Measurements from ENCODE around the gene PXMP2.

The PXMP2 gene

DNA sequence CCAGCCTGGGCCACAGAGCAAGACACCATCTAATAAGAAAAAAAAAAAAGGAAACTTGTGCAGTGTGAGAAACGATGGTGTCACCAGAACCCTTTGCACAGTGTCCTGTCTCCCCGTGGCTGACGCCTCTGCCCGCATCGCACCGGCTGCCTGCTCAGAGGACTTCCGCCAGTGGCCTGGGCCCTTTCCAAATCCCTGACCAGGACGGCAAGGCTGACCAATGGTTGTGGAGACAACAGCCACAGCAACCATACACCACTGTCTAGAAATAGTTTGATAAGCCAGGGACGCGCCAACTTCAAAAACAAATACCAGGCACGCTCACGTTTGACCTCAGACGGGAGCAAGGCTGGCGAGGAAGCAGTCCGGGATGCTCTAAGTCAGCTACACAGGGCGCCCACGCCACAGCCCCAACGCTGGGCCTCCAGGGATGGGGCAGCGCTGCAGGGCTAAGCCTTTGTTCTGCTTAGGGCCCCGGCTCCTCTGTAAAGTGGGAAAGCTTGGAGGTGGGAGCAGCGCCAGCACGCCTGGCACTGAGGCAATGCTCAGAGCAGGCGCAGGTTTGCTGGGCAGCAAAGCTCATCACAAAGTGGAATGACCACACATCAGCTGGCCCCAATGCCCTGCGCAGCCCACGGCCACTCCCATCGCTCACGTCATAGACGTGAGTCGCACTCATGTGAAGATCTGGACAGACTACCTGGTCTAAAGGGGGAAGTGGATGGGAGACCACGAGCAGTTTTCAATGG lies 35.8 kb downstream of the PXMP2 start:
- no peak for DNase-seq (ENCODE audit: low spot score)

GRCh38 chr12:132723764-132724140 lies 36.4 kb downstream of the PXMP2 start:
- peak; percentile 40 for DNase-seq (ENCODE audit: low spot score)

DNA sequence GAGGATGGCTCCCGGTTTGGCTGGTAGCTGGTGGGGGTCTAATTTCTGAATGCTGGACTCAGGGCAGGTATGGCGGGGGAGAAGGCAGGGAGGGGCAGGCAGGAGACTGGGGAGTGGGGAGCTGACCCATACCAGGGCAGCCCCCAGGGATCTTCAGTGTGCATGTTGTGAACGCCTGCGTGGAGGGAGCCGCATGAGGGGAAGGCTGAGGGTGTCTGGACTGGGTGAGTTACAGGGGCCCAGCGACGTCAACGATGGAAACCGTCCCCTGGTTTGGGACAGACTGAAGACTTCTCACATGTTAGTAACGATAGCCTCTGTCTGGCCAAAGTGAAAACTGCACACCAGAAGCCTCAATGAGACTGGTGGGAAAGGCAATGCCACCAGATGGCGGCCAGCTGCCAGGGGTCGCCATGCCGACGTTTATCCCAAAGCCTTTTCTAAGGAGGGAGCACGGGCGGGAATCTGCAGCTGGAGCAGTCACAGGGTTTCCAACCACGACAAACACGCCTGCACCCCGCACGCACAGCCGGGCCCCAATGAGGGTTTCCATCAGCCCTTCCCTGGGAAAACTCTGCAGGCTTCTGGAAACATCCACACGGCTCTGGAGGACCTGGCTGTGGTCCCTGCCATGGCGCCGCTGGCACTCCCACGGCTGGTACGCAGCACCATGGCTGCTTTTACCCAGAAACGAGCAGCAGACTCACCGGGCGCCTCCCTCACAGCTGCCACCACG lies 37.3 kb downstream of the PXMP2 start:
- peak; percentile 37 for DNase-seq (ENCODE audit: low spot score)

GRCh38 chr12:132726386-132726785 lies 39.0 kb downstream of the PXMP2 start:
- DNase-seq (ENCODE audit: low spot score) = no peak

GRCh38 chr12:132727091-132727794 lies 39.9 kb downstream of the PXMP2 start:
- no peak for DNase-seq (ENCODE audit: low spot score)

GRCh38 chr12:132728502-132728901 lies 41.1 kb downstream of the PXMP2 start:
- DNase-seq (ENCODE audit: low spot score) = no peak

GRCh38 chr12:132729541-132730320 lies 42.3 kb downstream of the PXMP2 start:
- DNase-seq (ENCODE audit: low spot score) = no peak

- no peak for DNase-seq (ENCODE audit: low spot score)
Measured at GRCh38 chr12:132730353-132730752, 43.0 kb downstream of the PXMP2 start.

GRCh38 chr12:132731574-132731973 lies 44.2 kb downstream of the PXMP2 start:
- DNase-seq (ENCODE audit: low spot score) = no peak

DNA sequence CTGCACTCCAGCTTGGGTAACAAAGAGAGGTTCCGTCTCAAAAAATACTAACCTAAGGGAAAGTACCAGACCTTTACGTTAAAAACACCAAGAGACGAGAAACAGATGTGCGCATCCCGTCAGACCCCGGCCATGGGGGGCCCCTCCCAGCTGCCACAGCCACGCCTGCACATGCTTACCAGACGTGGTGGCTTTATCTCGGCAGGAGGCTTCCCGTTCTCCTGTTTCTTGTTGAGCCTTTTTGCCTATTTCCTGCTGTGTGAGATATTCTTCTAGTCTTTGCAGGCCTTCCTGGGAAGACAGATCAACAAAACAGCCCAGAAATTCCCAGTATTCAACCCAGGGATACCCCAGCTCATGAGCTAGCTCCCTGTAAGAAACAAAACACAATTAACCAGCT lies 46.8 kb downstream of the PXMP2 start:
- no peak for DNase-seq (ENCODE audit: low spot score)

- no peak for DNase-seq (ENCODE audit: low spot score)
Measured at GRCh38 chr12:132735496-132735895, 48.1 kb downstream of the PXMP2 start.

DNA sequence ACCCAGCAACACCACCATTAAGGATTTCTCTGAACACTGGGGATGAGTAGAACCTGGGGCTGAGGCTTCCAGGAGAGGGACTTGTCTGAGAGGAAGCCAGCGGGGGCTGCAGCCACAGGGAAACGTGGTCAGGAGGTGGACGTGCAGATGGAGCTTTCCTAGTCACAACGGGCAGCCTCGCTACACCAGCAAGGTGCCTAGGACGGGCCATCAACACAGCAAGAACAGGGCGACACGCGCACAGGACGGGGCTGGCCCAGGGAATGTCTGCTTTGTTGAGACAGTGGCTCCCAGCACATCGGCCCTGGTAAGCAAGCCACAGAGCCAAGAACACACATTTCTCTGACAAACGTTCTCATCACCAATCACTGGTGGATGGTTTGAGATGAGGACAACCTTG lies 49.0 kb downstream of the PXMP2 start:
- no peak for DNase-seq (ENCODE audit: low spot score)

DNA sequence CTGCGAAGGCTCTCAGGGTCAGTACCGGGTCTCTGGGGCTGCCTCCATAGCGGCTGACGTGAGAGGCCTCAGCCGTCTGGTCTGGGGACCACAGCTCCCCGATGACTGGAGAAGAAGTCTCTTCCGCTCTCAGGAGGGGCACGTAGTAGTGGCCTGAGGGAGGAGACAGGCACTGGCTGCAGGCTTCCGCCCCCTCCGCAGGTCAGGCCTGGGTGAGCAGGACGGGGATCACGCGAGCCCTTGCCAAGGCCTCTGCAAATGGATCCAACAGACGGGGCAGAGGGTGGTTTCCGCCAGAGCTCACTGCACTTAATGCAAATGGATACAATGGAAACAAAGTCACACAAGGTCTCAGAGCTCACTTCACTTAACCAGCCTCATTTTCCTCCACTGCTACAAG lies 49.5 kb downstream of the PXMP2 start:
- DNase-seq (ENCODE audit: low spot score) = no peak

- DNase-seq (ENCODE audit: low spot score) = no peak
Measured at GRCh38 chr12:132739600-132740312, 52.4 kb downstream of the PXMP2 start.

DNA sequence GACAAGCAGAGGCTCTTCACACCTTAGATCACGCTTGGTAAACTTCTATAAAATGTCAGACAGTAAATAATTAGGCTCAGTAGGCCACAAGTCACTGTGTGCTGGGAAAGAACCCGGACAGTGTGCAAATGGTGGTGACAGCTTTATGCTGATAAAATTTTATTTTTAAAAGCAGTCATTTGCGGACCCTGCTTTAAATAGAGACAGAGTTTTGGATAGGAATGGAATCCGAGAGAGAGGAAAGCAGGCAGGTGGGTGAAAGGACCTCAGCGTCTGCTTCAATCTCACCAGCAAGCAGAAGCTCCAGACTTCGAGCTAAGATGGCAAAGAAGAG lies 52.9 kb downstream of the PXMP2 start:
- DNase-seq (ENCODE audit: low spot score) = no peak

DNA sequence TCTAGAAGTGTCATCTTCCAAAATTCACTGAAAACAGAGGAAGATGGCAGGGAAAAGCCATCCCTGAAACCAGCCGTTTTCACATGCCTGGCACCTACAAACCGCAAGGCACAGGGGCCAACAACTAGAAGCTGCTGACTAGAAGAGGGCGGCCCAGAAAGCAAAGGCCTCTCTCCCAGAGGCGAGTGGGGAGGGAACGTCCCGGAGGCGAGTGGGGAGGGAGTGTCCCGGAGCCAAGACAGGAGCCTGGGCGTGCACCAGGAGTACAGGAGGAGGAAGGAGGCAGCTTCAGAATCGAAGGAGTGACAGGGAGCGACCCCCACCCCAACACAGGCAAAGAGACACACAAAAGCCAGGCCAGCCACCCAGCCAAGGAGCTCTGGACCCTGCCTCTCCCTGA lies 53.3 kb downstream of the PXMP2 start:
- DNase-seq (ENCODE audit: low spot score) = no peak

DNA sequence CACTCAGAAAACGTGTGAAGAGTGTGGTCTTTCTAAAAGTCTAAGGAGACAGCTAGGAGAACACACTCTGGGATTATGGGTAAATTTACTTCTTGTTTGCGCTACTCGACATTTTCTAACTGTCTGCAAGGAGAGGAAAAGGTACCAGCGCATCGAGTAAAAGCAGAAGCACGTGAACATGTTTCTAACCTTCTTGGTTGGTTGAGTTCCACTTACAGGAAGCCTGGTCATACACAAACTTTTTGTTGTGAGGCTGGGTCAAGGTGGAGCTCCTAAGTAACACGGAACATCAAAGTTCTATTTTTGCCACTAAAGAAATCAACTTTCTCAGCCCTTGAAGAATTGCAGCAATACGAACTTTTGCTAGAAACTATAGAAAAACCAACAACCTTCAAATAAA lies 54.2 kb downstream of the PXMP2 start:
- no peak for DNase-seq (ENCODE audit: low spot score)

- no peak for DNase-seq (ENCODE audit: low spot score)
Measured at GRCh38 chr12:132743831-132744230, 56.4 kb downstream of the PXMP2 start.

DNA sequence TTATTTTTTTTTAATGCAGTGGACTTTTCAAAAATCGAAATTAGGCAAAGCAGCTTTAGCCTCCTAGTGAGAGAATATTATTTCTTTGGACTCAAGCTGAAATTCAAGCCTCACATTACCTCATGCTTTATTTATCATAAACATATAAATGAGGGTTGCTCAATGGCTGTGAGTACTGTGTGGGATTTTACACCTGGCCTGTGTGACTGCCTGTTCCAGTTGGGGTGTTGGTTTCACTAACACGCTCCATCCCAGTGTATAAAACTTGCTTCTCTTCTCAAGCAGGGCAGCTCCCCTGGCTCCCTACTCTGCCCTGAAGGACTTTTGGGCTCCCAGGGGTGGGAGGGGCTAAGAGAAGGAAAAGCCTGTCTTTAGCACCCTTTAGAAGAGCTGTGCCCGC lies 59.2 kb downstream of the PXMP2 start:
- DNase-seq (ENCODE audit: low spot score) = no peak

DNA sequence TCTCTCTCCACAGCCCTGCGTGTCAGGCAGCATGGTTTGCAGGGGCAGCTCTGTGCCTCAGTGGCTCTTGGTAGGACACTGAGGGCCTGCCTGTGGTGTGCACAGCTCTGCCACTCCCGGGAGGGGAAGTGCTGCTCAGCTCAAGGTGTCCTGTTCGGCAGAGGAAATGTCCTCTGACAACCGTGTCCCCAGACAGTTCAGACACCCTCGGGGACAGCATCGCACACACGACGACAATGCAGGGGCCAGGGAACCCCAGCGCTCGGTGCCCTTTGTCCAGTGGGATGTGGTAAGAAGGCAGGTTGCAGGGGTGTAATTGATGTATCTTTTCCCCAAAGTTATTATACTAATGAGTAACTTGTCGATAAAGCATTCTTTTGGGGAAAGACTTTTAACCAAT lies 60.0 kb downstream of the PXMP2 start:
- no peak for DNase-seq (ENCODE audit: low spot score)

- no peak for DNase-seq (ENCODE audit: low spot score)
Measured at GRCh38 chr12:132747896-132748295, 60.5 kb downstream of the PXMP2 start.

GRCh38 chr12:132748319-132748718 lies 60.9 kb downstream of the PXMP2 start:
- DNase-seq (ENCODE audit: low spot score) = no peak
